SK-N-SH (cell line): ENCODE results near the gene PIK3R5.

Experiments used
- CTCF ChIP-seq: fragments of 200-600 bp; sonication (generic); IDR thresholded peaks from 2 replicates; pipeline ENCODE4 v1.6.1; 2017; ENCODE audit warnings: antibody characterized with exemption, mild to moderate bottlenecking, moderate library complexity
- GABPA ChIP-seq: IDR thresholded peaks from 2 replicates; pipeline ENCODE4 v1.4.0; 2012; ENCODE audit warnings: low read depth, mild to moderate bottlenecking
- MAX ChIP-seq: IDR thresholded peaks from 2 replicates; pipeline ENCODE4 v1.4.0; 2012; ENCODE audit warnings: low read depth
- REST ChIP-seq: IDR thresholded peaks from 2 replicates; pipeline ENCODE4 v1.6.1; 2012; ENCODE audit warnings: mild to moderate bottlenecking, low read depth, low read length, moderate library complexity
- SMC3 ChIP-seq: IDR thresholded peaks from 2 replicates; pipeline ENCODE4 v1.6.1; 2012; ENCODE audit warnings: low read depth, low read length, improper control_type of control experiment
- TAF1 ChIP-seq: IDR thresholded peaks from 2 replicates; pipeline ENCODE4 v1.6.1; 2012; ENCODE audit warnings: low read depth, mild to moderate bottlenecking, low read length, moderate library complexity, borderline replicate concordance
- TEAD4 ChIP-seq: IDR thresholded peaks from 2 replicates; pipeline ENCODE4 v1.4.0; 2012; ENCODE audit warnings: mild to moderate bottlenecking, borderline replicate concordance; ENCODE audit not compliant: insufficient read depth
- USF2 ChIP-seq: fragments of 150-350 bp; IDR thresholded peaks from 2 replicates; pipeline ENCODE4 v1.6.1; 2017; ENCODE audit warnings: antibody characterized with exemption, low read length, low read depth, borderline replicate concordance

- TF ChIP-seq CTCF (no peak), SMC3 (no peak), TEAD4 (no peak), MAX (no peak), GABPA (no peak), REST (no peak), TAF1 (no peak), USF2 (no peak)
These were observed 99.7 kb downstream of the PIK3R5 start for GRCh38 chr17:8865811-8866210.
